ENCODE data around the gene SLC16A1.

DNA sequence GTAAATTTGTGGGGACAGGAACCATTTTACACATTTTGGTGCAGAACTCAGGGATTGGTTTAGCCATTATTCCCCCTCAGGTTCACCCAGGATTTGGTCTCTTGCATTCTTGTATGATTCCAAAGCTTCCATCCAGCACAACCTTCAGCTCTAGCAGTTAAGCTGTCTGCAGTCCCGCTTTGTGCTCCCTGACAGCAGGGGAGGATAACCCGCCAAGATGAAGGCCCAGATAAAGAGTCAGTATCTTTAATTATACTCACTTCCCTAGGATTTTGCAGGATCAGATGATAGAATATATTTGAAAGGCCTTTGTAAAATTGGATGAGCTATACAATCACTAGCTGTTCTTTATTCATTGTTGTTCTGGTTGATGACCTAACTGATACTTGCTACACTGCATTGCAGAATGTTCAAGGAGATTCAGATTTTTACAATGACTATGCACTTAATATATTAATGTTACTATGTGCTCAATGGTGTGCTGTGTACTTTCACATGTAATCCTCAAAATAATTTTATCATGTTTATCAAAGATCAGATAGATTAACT lies 49.8 kb downstream of the SLC16A1 start:
- TF ChIP-seq, protein P1, sequence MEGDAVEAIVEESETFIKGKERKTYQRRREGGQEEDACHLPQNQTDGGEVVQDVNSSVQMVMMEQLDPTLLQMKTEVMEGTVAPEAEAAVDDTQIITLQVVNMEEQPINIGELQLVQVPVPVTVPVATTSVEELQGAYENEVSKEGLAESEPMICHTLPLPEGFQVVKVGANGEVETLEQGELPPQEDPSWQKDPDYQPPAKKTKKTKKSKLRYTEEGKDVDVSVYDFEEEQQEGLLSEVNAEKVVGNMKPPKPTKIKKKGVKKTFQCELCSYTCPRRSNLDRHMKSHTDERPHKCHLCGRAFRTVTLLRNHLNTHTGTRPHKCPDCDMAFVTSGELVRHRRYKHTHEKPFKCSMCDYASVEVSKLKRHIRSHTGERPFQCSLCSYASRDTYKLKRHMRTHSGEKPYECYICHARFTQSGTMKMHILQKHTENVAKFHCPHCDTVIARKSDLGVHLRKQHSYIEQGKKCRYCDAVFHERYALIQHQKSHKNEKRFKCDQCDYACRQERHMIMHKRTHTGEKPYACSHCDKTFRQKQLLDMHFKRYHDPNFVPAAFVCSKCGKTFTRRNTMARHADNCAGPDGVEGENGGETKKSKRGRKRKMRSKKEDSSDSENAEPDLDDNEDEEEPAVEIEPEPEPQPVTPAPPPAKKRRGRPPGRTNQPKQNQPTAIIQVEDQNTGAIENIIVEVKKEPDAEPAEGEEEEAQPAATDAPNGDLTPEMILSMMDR (conservative IDR thresholded peaks at IDR 0.05; ENCODE audit: low read depth, low read length): no peak
- TF ChIP-seq EZH2 (IDR thresholded peaks at IDR 0.05; ENCODE audit: low read length, unreplicated experiment): no peak
- TF ChIP-seq EZH2phosphoT487 (IDR thresholded peaks at IDR 0.05; ENCODE audit: borderline replicate concordance, low read length): no peak
